IPS-18c (cell line): ENCODE measurements around the gene PHF20.
"Not testable (repeated sequence)": the region's sequence is repeated elsewhere in the genome, so short reads cannot be mapped to it uniquely, and the experiment has no call there.

Experiments used
- H3K4me3 ChIP-seq: 2 replicates; pipeline ENCODE4 v1.7.0; 2013; ENCODE audit warnings: low read depth, mild to moderate bottlenecking, low read length, moderate library complexity; ENCODE audit not compliant: insufficient read depth
- H3K9me3 ChIP-seq: one replicate; pipeline ENCODE4 v1.6.1; 2013; ENCODE audit warnings: mild to moderate bottlenecking, low read length, moderate library complexity; ENCODE audit not compliant: control insufficient read depth, insufficient read depth

Gene PHF20

DNA sequence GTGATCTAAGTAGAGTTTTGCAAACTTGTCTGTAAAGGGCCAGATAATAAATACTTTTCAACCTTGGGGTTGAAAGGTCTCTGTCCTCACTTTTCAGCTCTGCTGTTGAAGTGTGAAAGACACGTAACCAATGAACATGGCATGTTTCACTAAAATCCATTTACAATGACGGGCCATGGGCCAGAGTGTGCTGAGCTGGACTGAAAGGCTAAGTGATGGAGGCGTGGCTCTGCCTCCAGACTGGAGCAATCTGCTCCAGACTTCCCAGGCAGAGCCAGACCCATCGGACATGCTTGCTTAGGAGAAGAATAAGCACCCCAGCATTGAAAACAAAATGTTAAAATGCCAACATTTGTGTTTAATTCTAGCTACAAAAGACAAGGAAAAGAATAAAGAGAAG, 141.1 kb downstream of the PHF20 start:
- no peaks in the 10 kb centered on the region for H3K9me3 ChIP-seq

GRCh38 chr20:35917077-35917476, 145.3 kb downstream of the PHF20 start:
- Histone ChIP-seq H3K4me3 (no peak overlapping the region), H3K9me3 (no peaks in the 10 kb centered on the region)

More for the DNA sequence above, 141.1 kb downstream of the PHF20 start:
- no peak overlapping the region for H3K4me3 ChIP-seq

DNA sequence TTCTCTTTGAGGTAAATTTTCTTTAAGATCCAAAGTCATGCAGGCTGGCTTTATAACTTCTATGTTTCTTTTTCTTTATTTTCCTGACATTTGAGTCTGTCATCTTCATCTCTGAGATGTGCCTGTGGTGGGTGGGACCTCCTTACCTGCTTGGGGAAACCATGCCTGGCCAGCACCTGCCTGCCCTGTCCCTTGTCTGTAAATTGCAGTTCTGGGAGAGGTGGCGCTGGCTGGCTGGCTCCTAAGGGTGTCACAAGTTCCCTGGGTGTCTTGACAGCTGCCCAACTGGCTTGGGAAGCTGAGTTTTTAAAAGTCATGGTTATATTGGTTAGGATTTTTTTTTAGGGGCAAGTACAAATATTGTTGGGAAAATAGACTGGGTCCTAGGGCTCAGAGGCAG, 146.2 kb downstream of the PHF20 start:
- Histone ChIP-seq H3K9me3 (no peaks in the 10 kb centered on the region), H3K4me3 (no peak overlapping the region)

DNA sequence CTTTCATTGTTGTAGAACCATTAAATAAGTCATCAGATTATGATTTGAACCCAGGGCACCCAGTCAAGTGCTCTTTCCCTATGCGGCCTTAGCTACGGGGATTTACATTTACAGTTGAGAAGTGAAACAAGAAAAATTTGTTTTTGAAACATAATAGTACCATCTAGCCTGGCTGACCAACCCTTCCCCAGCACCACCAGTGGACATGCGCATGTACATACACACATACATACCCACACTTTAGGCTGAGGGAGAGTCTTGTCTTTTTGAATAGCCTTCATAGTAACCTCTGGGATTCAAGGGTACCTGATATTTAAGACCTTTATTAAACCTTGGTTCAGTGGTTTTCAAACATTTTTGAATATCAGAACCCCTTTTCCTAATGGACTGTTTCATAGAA, 148.7 kb downstream of the PHF20 start:
- no peaks in the 10 kb centered on the region for H3K9me3 ChIP-seq

DNA sequence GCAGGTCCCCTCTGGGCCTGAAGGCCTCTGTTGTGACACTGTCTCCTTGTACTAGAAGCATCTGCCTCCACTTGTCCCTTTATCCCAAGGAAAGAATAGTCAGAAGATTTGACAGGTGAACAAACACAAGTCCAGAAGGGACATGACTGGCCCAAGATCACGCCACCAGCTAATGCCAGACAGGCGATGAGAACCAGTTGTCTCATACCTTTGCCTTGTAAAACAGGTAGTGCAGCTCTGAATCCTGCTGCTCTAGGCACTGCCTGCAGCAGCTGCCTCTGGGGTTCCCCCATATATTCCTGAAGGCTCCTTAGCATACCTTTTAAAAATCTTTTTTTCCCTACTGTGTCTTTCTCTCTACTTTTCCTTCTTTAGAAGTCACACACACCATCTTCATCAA, 157.5 kb downstream of the PHF20 start:
- Histone ChIP-seq H3K4me3 (no peak overlapping the region), H3K9me3 (no peaks in the 10 kb centered on the region)

More for the DNA sequence above, 148.7 kb downstream of the PHF20 start:
- H3K4me3 ChIP-seq: no peak overlapping the region

DNA sequence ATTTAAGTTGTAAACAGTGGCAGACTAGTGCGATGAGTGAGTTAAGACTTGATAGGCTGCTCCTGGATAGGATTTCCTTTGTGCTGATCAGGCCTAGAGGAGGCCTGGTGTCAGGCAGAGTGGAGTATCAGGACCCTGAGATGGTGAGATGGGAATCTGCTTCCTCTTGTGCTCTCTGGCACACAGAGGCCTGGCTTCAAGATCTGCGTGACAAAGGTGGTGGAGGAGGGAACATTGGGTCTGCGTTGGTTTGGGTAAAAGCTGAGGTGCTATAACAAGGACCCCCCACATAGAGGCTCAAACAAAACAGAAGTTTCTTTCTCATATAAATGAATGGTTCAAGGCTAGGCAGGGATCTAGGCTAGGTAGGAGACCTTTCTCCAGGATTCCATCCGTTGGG, 162.2 kb downstream of the PHF20 start:
- H3K4me3 ChIP-seq: no peak overlapping the region
- no peaks in the 10 kb centered on the region for H3K9me3 ChIP-seq

- H3K4me3 ChIP-seq: no peak overlapping the region
- H3K9me3 ChIP-seq: no peaks in the 10 kb centered on the region
These were observed 167.4 kb downstream of the PHF20 start for GRCh38 chr20:35939264-35939663.

DNA sequence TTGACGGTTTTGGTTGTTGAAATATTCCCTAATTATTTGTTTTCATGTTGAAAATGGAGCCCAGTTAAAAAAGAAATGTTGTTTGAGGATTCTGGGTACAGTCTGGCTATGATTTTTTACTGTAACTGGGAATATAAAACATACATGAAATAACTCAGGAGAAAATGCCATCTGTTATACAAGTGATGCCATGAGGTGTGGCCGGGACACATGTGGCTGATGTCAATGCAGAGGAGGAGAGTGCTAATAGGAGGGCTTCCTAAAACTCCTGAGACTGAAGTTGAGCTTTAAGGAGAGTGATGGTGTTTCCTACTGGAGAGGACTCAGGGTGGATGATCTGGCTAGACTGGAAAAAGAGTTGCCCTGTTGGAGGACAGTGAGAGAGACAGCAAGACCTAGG, 169.8 kb downstream of the PHF20 start:
- no peak overlapping the region for H3K4me3 ChIP-seq
- no peaks in the 10 kb centered on the region for H3K9me3 ChIP-seq

DNA sequence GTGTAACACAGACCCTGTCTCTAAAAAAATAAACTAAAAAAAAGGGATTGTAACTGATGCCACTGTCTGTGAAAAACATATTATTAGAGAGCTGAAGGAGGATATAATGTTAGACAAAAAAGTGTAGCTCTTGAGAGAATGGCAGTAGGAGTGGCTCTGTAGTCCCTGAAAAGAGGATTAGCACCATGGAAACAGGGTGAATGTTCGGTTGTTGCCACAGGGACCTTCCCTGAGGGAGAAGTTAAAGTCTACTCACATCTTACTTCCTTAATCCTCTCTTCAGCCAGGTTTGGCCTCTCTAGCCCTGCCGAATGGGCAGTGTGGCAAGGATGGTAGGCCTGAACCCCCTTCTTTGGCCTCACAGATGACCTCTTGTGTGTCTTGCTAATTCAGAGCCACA, 170.4 kb downstream of the PHF20 start:
- Histone ChIP-seq H3K4me3 (no peak overlapping the region), H3K9me3 (no peaks in the 10 kb centered on the region)

DNA sequence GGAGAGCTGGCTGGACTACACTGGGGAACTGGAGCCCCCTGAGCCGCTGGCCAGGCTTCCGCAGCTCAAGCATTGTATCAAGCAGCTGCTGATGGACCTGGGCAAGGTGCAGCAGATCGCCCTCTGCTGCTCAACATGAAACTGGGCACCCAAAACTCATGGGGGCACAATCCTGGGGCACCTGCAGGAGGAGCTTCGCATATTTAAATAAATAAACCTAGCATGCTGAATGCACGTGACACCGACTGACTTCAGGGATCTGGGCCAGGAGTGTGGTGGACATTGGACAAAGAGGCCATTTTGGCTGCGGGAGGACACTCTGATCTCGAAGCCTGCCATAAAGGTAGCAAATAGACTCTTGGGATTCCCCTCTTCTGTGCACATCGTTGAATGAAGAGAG, 175.7 kb downstream of the PHF20 start:
- H3K9me3 ChIP-seq: no peaks in the 10 kb centered on the region
- no peak overlapping the region for H3K4me3 ChIP-seq

DNA sequence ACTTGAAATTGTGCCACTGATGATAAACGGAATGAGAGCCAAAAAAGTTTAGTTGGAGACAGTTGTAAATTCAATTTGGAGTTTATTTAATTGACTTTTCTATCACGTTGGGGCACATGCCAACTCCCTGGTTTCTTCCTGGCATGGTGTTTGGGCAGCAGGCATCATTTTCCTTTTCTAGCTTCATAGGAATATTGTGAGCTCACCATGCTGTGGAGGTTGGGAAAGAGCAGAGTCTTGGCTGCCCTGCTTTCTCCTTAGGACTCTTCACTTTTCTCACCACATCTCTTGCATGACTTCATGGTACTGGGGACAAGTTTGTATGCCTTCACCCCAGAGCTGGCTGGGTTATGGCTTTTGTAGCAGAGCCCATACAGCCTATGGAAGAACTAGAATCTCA, 176.1 kb downstream of the PHF20 start:
- Histone ChIP-seq H3K4me3 (no peak overlapping the region), H3K9me3 (no peaks in the 10 kb centered on the region)

- H3K4me3 ChIP-seq: no peak overlapping the region
These were observed 178.3 kb downstream of the PHF20 start for GRCh38 chr20:35950093-35950492.

GRCh38 chr20:35952080-35952479, 180.3 kb downstream of the PHF20 start:
- not testable (repeated sequence) for H3K4me3 ChIP-seq, H3K9me3 ChIP-seq

More at GRCh38 chr20:35950093-35950492, 178.3 kb downstream of the PHF20 start:
- no peaks in the 10 kb centered on the region for H3K9me3 ChIP-seq

- peak overlapping the region; percentile 99 for H3K4me3 ChIP-seq
- H3K9me3 ChIP-seq: no peaks in the 10 kb centered on the region
These were observed 180.9 kb downstream of the PHF20 start for GRCh38 chr20:35952480-35953386.

GRCh38 chr20:35953387-35954199, 181.8 kb downstream of the PHF20 start:
- H3K9me3 ChIP-seq: no peaks in the 10 kb centered on the region
- H3K4me3 ChIP-seq: peak overlapping the region; percentile 99

- H3K9me3 ChIP-seq: no peaks in the 10 kb centered on the region
- peak within 1 kb of the TSS; percentile 99 for H3K4me3 ChIP-seq
These were observed 182.5 kb downstream of the PHF20 start, which contains the start of gene SCAND1 for GRCh38 chr20:35954200-35954906. Gene SCAND1, minus strand, starts transcription at chr20:35954502. Its CDS starts 218 bp downstream, at chr20:35954284.

DNA sequence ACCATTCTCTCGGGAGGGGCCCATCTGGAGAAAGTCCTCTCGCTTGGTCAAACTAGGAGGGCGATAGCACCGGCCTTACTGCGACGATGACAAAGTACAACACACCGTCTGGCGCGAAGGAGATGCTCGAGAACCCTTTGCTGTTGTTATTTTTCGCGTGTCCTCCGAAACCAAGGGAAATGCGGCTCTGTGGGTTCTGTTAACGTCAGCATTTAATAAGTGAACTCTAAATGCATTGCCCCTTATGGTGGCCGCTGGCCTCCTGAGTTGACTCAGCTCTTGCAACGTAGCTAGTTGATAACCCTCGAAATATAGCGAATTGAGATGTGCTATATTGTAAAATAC, 183.1 kb downstream of the PHF20 start:
- Histone ChIP-seq H3K9me3 (no peaks in the 10 kb centered on the region), H3K4me3 (peak overlapping the region; percentile 99)
